EH (cell line): ENCODE measurements around the gene ZBTB45.
"Not testable (repeated sequence)": the region's sequence is repeated elsewhere in the genome, so short reads cannot be mapped to it uniquely, and the experiment has no call there.

Experiments used
- DNase-seq: peaks from one replicate; pipeline ENCODE4 v3.0.0-alpha.2; 2015; ENCODE audit warnings: low read depth

ZBTB45 gene

GRCh38 chr19:58510084-58510862 is 9.3 kb downstream of the ZBTB45 start:
- DNase-seq: no peak

DNA sequence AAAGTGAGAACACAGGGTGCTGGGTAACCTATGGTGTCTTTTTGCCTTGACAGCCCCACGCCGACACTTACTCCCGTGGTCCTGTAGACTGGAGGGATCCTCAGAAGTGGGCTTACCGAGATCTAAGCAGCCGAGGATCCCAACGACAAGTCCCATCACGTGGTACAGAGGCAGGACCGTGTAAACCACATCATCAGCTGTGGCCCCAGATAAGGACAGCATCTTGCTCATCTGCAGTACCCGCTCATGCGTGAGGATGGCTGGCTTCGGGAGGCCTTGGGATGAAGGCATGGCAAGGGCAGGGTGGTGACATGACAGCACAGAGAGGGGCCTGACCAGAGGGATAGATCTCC is 9.9 kb downstream of the ZBTB45 start:
- no peak for DNase-seq

GRCh38 chr19:58507602-58508223 is 11.9 kb downstream of the ZBTB45 start:
- DNase-seq: not testable (repeated sequence)

GRCh38 chr19:58500242-58500641 is 19.4 kb downstream of the ZBTB45 start:
- no peak for DNase-seq

- DNase-seq: peak; percentile 99
Measured at GRCh38 chr19:58499021-58499927, 20.3 kb downstream of the ZBTB45 start.

- no peak for DNase-seq
Measured at GRCh38 chr19:58498316-58499020, 21.1 kb downstream of the ZBTB45 start.

DNA sequence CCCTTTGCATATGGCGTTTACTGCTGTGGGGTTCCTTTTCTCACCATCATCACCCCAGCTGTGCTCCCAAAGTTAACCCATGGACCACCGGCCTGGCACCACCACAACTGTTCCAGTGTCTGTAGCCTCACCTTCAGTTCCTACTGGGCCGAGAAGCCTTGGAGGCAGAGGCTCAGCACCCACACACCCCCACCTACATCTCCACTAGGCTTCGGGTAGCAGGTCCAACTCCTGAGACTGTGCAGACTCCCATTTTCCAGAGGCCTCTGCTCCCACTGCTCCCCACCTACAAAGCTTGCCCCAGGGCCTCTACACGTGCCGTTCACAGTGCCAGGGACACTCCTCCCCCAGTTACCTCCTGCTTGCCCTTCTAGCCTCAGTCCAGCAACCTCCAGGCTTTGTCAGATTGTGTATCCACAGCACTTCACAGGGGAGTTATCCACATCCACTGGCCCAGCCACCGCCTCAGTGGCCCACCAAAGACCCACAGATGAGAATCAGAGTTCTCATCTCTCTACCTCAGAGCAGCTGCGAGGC is 21.9 kb downstream of the ZBTB45 start:
- no peak for DNase-seq

- DNase-seq: no peak
Measured at GRCh38 chr19:58492265-58492664, 27.3 kb downstream of the ZBTB45 start.

GRCh38 chr19:58491393-58491792 is 28.2 kb downstream of the ZBTB45 start:
- DNase-seq: no peak

GRCh38 chr19:58484349-58484748 is 35.3 kb downstream of the ZBTB45 start:
- DNase-seq: not testable (repeated sequence)

GRCh38 chr19:58483776-58484175 is 35.8 kb downstream of the ZBTB45 start:
- DNase-seq: no peak

DNA sequence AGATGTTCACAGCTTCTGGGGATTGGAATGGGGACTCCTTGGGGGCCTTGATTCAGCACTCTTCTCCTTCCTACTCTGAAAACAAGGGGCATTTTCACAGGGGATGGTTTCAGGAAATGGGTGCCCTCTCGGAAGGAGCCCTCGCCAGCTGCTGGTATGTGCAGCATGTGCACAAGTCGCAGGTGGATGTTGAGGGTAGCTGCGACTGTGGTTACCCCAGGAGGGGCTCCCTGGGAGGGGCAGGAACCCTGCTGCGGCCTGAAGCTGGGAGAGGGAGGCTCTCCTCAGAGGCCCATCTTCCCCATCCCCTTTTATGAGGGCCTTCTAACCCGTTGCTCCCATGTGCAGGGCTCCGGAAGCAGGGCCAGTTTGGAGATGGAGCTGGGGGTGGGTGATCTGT is 37.2 kb downstream of the ZBTB45 start:
- no peak for DNase-seq

GRCh38 chr19:58480831-58481230 is 38.8 kb downstream of the ZBTB45 start:
- no peak for DNase-seq

DNA sequence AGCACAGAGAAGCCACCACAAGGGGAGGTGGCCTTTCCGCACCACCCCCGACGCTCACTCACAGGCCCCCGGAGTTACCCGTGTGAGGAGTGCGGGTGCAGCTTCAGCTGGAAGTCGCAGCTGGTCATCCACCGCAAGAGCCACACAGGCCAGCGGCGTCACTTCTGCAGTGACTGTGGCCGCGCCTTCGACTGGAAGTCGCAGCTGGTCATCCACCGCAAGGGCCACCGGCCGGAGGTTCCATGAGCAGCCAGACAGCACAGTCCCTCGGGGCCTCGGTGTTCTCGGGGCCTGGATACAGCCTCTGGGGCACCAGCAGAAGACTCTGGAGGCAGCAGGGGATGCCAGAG is 39.2 kb downstream of the ZBTB45 start:
- no peak for DNase-seq

DNA sequence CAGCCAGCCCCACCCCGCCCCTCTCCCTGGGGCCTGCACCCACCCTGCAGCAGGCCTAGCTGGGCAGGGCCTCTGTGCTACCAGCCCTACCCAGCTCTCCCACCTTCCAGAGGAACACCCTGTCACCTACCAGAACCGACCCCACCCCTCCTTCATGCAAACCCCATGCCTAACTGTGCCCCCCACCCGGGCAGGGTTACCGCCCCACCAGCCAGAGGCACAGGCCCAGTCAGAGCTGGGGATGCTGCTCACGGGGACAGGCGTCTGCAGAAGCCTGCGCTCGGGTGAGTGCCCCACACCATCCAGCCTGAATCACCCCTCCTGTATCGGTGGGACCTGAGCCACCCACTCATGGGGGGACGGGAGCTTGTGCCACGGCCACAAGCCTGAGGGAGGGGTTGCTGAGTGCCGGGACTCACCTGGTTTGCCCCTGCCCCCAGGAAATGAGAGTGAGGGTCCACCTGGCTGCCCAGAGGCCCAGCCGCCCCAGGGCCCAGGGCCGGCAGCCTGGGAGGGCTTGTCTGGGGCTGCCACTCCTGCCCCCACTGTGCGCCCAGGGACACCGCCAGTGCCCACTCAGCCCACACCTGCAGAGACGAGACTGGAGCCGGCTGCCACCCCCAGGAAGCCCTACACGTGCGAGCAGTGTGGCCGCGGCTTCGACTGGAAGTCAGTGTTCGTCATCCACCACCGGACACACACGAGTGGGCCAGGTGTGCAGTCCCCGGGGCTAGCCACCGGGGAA is 39.7 kb downstream of the ZBTB45 start:
- no peak for DNase-seq

GRCh38 chr19:58479303-58479702 is 40.3 kb downstream of the ZBTB45 start:
- no peak for DNase-seq

GRCh38 chr19:58477871-58478270 is 41.7 kb downstream of the ZBTB45 start:
- DNase-seq: no peak

DNA sequence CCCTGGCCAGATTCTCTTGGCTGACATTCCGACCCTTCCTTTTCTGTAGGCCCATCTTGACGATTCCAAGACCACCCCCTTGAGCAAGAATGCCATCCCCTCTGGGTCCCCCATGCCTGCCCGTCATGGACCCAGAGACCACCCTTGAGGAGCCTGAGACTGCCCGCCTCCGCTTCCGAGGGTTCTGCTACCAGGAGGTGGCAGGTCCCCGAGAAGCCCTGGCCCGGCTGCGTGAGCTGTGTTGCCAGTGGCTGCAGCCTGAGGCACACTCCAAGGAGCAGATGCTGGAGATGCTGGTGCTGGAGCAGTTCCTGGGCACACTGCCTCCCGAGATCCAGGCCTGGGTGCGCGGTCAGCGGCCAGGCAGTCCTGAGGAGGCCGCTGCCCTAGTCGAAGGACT is 42.5 kb downstream of the ZBTB45 start:
- DNase-seq: no peak

GRCh38 chr19:58476498-58477015 is 43.1 kb downstream of the ZBTB45 start:
- peak; percentile 47 for DNase-seq

DNA sequence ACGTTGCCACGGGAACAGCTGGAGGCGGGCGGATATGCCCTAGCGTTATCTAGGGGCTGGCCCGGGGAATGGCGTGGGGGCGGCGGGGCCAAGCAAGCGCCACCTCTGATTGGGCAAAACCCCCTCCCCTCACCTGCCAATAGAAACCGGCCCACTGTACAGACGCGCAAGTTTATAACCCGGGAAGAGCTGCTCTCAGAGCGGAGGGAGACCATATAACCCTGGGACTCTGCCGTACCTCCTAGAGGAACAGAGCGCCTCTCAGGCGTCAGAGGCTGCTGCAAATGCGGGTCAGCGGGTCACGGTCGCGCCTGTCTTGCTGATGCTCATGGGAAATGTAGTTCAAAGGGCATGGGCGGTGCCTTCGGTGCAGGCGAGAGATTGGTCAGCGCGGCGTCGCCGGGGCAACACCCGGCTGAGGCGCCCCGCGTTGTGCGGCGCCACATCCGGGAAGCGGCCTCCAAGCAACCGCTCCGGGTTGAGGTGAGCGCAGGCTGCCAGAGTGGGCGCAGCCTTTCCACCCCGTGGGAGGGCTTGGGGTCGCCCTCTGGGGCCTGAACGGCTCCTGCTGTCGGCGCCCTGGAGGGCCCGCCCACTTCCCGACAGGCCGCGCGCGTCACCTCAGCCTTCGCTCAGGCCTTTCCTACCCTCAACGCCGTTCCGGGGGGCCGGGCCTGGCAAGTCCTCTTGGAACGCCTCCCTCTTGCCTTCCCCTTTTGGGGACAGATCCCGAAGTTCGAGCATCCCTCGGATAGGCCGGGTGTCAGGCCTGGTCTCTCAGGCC is 43.7 kb downstream of the ZBTB45 start, which contains the start of gene ZNF446:
ZNF446 (plus strand) TSS at position 639 of the 784 bp plus-strand sequence. CDS start 867 bp downstream, outside the sequence.
- DNase-seq: peak; percentile 98
